Cardiac fibroblast (primary cell): ENCODE results near the gene TMEM115.
A peak's percentile ranks its signal among the peaks of the same experiment; 100 is the strongest.

Source experiments
- DNase-seq, 2 donors: peaks; one replicate each; pipeline versions ENCODE4 v3.0.0 to v3.0.0-alpha.2; 2010; ENCODE audit warnings: low read depth in 2 of 2
- H3K4me3 ChIP-seq, 2 donors: replicated peaks in 1 of 2; 1 replicate in 1 of 2; 2 replicates in 1 of 2; pipeline ENCODE4 v1.5.1; 2011; ENCODE audit warnings: low read depth in 2 of 2, low read length in 2 of 2, mild to moderate bottlenecking in 2 of 2, moderate library complexity in 1 of 2
- TF ChIP-seq, protein P1 (sequence below): IDR thresholded peaks from one replicate; pipeline ENCODE4 v1.5.1; 2011; ENCODE audit warnings: low read depth, mild to moderate bottlenecking, low read length, inconsistent platforms

TMEM115 gene

GRCh38 chr3:50322115-50322385, 37.3 kb downstream of the TMEM115 start:
- TF ChIP-seq, protein P1, sequence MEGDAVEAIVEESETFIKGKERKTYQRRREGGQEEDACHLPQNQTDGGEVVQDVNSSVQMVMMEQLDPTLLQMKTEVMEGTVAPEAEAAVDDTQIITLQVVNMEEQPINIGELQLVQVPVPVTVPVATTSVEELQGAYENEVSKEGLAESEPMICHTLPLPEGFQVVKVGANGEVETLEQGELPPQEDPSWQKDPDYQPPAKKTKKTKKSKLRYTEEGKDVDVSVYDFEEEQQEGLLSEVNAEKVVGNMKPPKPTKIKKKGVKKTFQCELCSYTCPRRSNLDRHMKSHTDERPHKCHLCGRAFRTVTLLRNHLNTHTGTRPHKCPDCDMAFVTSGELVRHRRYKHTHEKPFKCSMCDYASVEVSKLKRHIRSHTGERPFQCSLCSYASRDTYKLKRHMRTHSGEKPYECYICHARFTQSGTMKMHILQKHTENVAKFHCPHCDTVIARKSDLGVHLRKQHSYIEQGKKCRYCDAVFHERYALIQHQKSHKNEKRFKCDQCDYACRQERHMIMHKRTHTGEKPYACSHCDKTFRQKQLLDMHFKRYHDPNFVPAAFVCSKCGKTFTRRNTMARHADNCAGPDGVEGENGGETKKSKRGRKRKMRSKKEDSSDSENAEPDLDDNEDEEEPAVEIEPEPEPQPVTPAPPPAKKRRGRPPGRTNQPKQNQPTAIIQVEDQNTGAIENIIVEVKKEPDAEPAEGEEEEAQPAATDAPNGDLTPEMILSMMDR = no peak
- no peak for DNase-seq
- H3K4me3 ChIP-seq = peak overlapping the region; percentile 72 to 74

GRCh38 chr3:50321336-50322114, 37.8 kb downstream of the TMEM115 start:
- peak; percentile 88 to 92 for DNase-seq
- peak overlapping the region; percentile 72 to 74 for H3K4me3 ChIP-seq
- TF ChIP-seq, protein P1 = peak; percentile 47

DNA sequence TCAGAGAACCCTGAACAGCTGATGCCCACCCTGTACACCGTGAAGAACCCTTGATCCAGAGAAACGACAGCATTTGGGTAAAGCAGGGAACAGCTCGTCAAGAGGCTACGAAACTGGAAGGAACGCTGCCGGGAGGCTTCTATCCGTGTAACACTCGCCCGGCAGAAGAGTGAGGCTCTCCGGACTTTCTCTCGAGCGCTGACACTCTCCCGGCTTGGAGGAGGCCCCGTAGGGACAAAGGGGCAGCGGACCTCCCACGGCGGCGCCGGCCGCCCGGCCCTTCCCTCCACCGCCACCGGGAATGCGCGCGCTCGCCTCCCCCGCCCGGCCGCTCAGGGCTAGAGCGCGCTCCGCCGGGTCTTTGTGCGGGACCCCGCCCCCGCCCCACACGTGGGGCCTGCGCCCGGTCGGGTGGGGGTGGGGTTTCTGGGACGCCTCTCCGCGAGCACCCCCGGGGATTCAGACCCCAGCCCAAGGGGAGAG, 38.4 kb downstream of the TMEM115 start:
- peak; percentile 60 to 76 for DNase-seq
- TF ChIP-seq, protein P1 = no peak
- peak overlapping the region; percentile 72 to 74 for H3K4me3 ChIP-seq

DNA sequence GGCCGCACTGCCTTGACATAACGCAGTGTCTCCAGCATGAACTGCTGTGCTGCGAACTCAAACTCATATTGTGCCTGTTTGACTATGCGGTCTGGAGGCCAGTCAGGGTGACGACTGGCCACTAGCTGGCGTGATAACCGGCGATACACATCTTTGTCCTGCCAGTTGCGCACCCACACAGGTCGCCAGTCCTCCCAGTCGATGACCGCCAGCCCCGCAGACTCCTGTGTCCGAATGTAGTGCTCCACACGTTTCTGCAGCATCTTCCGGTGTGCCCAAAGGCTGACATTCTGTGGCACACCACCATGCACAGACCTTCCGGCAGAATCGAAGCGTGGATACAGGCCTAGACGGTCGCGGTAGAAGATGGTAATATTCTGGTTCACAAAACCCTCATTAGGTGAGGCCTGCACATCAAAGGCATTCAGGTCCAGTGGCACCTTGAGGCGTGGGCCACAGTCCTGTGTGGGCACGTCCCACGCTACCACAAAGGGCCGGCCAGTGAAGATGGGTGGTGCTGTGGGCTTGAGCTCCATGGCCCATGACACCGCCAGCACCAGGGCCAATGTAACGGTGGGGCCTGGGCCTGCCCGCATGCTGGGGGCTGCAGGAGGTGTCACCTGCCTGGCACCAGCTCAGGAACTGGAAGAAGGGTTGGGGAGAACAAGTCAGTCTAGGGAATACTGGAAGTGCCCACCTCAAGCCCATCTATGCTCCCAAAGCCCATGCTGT, 39.3 kb downstream of the TMEM115 start:
- DNase-seq = no peak
- H3K4me3 ChIP-seq = peak overlapping the region; percentile 72 to 74
- TF ChIP-seq, protein P1 = no peak

DNA sequence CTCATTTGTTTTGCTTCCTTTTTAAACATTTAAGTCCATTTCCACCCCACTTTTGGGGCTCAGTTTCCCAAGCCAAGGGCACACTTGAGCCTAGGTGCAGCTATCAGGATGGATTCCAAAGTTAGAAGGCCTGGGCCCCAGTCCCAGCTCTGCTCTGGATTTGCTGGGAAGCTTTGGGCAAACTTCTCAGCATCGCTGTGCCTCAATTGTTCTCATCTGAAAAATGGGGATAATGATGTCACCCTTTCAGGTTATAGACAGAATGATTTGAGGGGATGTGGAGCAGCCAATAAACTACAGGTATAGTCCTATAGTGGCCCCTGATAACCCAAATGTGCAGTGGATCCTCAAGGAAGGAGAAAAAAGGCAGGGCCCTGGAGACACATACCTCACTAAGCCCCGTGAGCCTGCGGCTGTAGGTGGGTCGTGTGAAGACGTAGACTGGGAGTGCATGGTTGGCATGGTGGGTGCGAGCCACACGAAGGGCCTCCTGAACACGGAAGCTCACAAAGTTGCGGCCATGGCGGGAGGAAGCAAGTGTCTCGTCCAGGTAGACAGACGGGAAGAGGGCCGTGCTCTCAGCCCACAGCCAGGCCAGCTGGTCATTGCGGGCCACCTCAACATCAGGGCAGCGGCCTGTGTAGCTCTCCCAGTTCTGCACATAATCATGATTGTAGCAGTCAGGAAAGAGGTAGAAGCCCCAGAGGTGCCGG, 40.0 kb downstream of the TMEM115 start:
- TF ChIP-seq, protein P1 = no peak
- peak overlapping the region in 1 of 2 donors; percentile 74 for H3K4me3 ChIP-seq
- no peak for DNase-seq

DNA sequence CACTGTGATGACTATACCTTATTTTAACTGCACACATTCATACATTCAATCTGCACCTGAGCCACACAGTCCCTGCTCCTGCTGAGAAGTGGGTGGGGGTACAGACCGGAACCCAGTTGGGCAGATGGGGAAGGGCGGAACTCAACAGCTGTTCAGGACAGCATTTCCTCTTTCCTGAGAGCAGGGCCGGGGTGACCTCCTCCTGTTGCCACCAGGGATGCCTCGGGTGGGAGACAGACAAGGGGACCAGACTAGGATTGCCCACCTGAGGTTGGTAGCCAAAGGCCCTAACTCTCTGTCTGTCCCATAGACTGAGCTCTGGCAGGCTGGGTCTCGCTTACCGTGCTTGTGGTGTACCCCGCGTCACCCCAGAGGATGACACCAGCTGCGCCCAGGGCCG, 40.7 kb downstream of the TMEM115 start:
- TF ChIP-seq, protein P1 = no peak
- no peak for DNase-seq
- H3K4me3 ChIP-seq = no peak overlapping the region
